Islet of Langerhans (tissue), 1 donor: ENCODE measurements around the gene PLEKHA6.
A peak's percentile ranks its signal among the peaks of the same experiment; 100 is the strongest.

Experiments used
- FAIRE-seq: peaks from one replicate; lab custom pipeline; 2011; peaks lifted over from hg19 to GRCh38; lab: Jason Lieb, UNC

Gene PLEKHA6

GRCh38 chr1:204283711-204284651, 75.7 kb downstream of the PLEKHA6 start:
- FAIRE-seq = no peak

- no peak for FAIRE-seq
These were observed 76.9 kb downstream of the PLEKHA6 start for GRCh38 chr1:204282761-204283221.

GRCh38 chr1:204280099-204280961, 79.4 kb downstream of the PLEKHA6 start:
- FAIRE-seq = no peak

- FAIRE-seq = no peak
These were observed 80.8 kb downstream of the PLEKHA6 start for GRCh38 chr1:204278958-204279357.

GRCh38 chr1:204278251-204278650, 81.5 kb downstream of the PLEKHA6 start:
- FAIRE-seq = peak; percentile 61

- no peak for FAIRE-seq
These were observed 82.0 kb downstream of the PLEKHA6 start for GRCh38 chr1:204277563-204278219.

- no peak for FAIRE-seq
These were observed 83.9 kb downstream of the PLEKHA6 start for GRCh38 chr1:204275695-204276370.

GRCh38 chr1:204274446-204274845, 85.3 kb downstream of the PLEKHA6 start:
- FAIRE-seq = no peak

- no peak for FAIRE-seq
These were observed 87.2 kb downstream of the PLEKHA6 start for GRCh38 chr1:204272505-204272904.

GRCh38 chr1:204271970-204272369, 87.8 kb downstream of the PLEKHA6 start:
- FAIRE-seq = no peak

GRCh38 chr1:204268101-204268500, 91.6 kb downstream of the PLEKHA6 start:
- no peak for FAIRE-seq

- FAIRE-seq = no peak
These were observed 92.5 kb downstream of the PLEKHA6 start for GRCh38 chr1:204267191-204267601.

GRCh38 chr1:204266504-204267034, 93.2 kb downstream of the PLEKHA6 start:
- peak; percentile 92 for FAIRE-seq

GRCh38 chr1:204265665-204266064, 94.1 kb downstream of the PLEKHA6 start:
- FAIRE-seq = no peak

- no peak for FAIRE-seq
These were observed 94.9 kb downstream of the PLEKHA6 start for GRCh38 chr1:204264805-204265204.

GRCh38 chr1:204263254-204263910, 96.3 kb downstream of the PLEKHA6 start:
- FAIRE-seq = no peak

GRCh38 chr1:204262506-204263253, 97.0 kb downstream of the PLEKHA6 start:
- FAIRE-seq = no peak

GRCh38 chr1:204261746-204262505, 97.8 kb downstream of the PLEKHA6 start:
- no peak for FAIRE-seq

- FAIRE-seq = no peak
These were observed 98.5 kb downstream of the PLEKHA6 start for GRCh38 chr1:204261266-204261665.
